Spleen (tissue), 11 donors: ENCODE data around the gene KRTAP10-8. TPM values are rescaled to one million over a fixed set of nuclear protein-coding genes. Genes with fewer than 3 reads are reported as not detected.
"Not testable (repeated sequence)": the region's sequence is repeated elsewhere in the genome, so short reads cannot be mapped to it uniquely, and the experiment has no call there.

Experiments used
- DNase-seq: peaks from one replicate; pipeline ENCODE4 v3.0.0-alpha.2; 2020
- H3K27ac ChIP-seq, 8 donors: fragments of 200-600 bp; sonication (generic) in 7 of 8; 1 replicate in 4 of 8; 2 replicates in 4 of 8; pipeline versions ENCODE4 v1.5.0 to v1.8.0; 2016 to 2021; ENCODE audit warnings: inconsistent platforms in 4 of 8, mild to moderate bottlenecking in 4 of 8, moderate library complexity in 1 of 8
- H3K27me3 ChIP-seq, 7 donors: fragments of 200-600 bp; sonication (generic) in 6 of 7; replicated peaks in 1 of 7; 1 replicate in 4 of 7; 2 replicates in 3 of 7; pipeline versions ENCODE4 v1.5.0 to v1.8.0; 2016 to 2021; ENCODE audit warnings: inconsistent platforms in 3 of 7, mild to moderate bottlenecking in 1 of 7
- H3K36me3 ChIP-seq, 6 donors: fragments of 200-600 bp; sonication (generic) in 5 of 6; 1 replicate in 4 of 6; 2 replicates in 2 of 6; pipeline versions ENCODE4 v1.5.0 to v1.8.0; 2016 to 2021; ENCODE audit warnings: inconsistent platforms in 2 of 6
- H3K4me1 ChIP-seq, 6 donors: fragments of 200-600 bp; sonication (generic) in 5 of 6; 1 replicate in 3 of 6; 2 replicates in 3 of 6; pipeline versions ENCODE4 v1.5.0 to v1.8.0; 2016 to 2021; ENCODE audit warnings: inconsistent platforms in 3 of 6
- H3K4me3 ChIP-seq, 8 donors: fragments of 200-600 bp; sonication (generic) in 7 of 8; 1 replicate in 4 of 8; 2 replicates in 4 of 8; pipeline versions ENCODE4 v1.5.0 to v1.8.0; 2016 to 2021; ENCODE audit warnings: inconsistent platforms in 4 of 8, mild to moderate bottlenecking in 4 of 8, moderate library complexity in 2 of 8
- H3K9me3 ChIP-seq, 8 donors: fragments of 200-600 bp; sonication (generic) in 7 of 8; 1 replicate in 4 of 8; 2 replicates in 4 of 8; pipeline versions ENCODE4 v1.5.0 to v1.8.0; 2016 to 2021; ENCODE audit warnings: inconsistent platforms in 4 of 8
- CTCF ChIP-seq, 11 experiments: fragments of 200-600 bp in 7 of 11; fragments of 450-650 bp in 4 of 11; sonication (generic) in 4 of 11; IDR thresholded peaks in 8 of 11; conservative IDR thresholded peaks in 3 of 11; 1 replicate in 7 of 11; 2 replicates in 4 of 11; pipeline versions ENCODE4 v1.4.0 to v1.8.0; 2016 to 2021; ENCODE audit warnings: antibody characterized with exemption in 11 of 11, inconsistent platforms in 4 of 11, mild to moderate bottlenecking in 1 of 11
- POLR2A ChIP-seq, 3 donors: fragments of 450-650 bp; IDR thresholded peaks; one replicate each; pipeline ENCODE4 v1.5.1; 2017; ENCODE audit warnings: antibody characterized with exemption in 3 of 3, mild to moderate bottlenecking in 1 of 3
- POLR2AphosphoS5 ChIP-seq, 3 donors: sonication (generic); formaldehyde crosslinking; IDR thresholded peaks; one replicate each; pipeline ENCODE4 v1.5.1; 2017; ENCODE audit warnings: antibody characterized with exemption in 3 of 3
- WGBS, 5 donors: extraction: QIAGEN DNeasy Blood & Tissue Kit in 3 of 5; methylation state at CpG; one replicate each; pipeline versions ENCODE4 v1.1.5 to v1.1.7; 2013 to 2018; 5-methylcytosine and 5-hydroxymethylcytosine counted together
- intact Hi-C: fragments of 100-400 bp; cut with DNase I; formaldehyde crosslinking; loops from one replicate; pipeline ENCODE4 v1.15.0; 2023; ENCODE audit warnings: low total_unique reads
- polyA plus RNA-seq, 3 donors: library from polyadenylated mRNA; stranded (reverse); fragments of 200-250 nt; gene quantifications; one replicate each; pipeline ENCODE4 v1.2.1, GENCODE V29; 2013
- total RNA-seq, 7 donors: library from RNA; depleted of rRNA in 3 of 7; stranded (reverse); fragments of >200 nt in 3 of 7; fragmentation: NEBNext Ultra II Directional in 4 of 7; extraction: Animal tissue kit (Norgen Biotek cat#: 25700) in 4 of 7; gene quantifications; one replicate each; pipeline versions ENCODE4 v1.1.0 to v1.2.1, GENCODE V29; 2016 to 2021
- donor health status: healthy with polysubstance abuse.
- donor health status: DM: no; HTN: no; CAD: no; lungs with moderate emphysema.
- donor health status: DM: no; HTN: no; CAD: no.
- donor health status: Bipolar disorder and iron deficiency.
- donor health status: healthy.
- donor health status: DM: no; HTN: no; CAD: no.
- donor health status: DM: yes; HTN: yes; CAD: no.

Gene KRTAP10-8
- total and polyA plus RNA-seq, 10 donors, result not detected

GRCh38 chr21:44596068-44596725 is 15.7 kb upstream of the KRTAP10-8 start:
- no peaks in the 10 kb centered on the region for H3K36me3 ChIP-seq
- DNase-seq, result no peak
- no peaks in the 10 kb centered on the region for H3K4me1 ChIP-seq
- intact Hi-C loops, result no loop called here
- 57 to 84% (median 82%) methylated on average over 9 of the region's 9 CpGs for WGBS, 5 donors
- no peak overlapping the region for H3K4me3 ChIP-seq
- H3K9me3 ChIP-seq, result peaks cover 0 to 11% (median 0%) of the 10 kb centered on the region in 8 donors
- no peak for TF ChIP-seq POLR2AphosphoS5 (IDR thresholded peaks at IDR 0.05)
- TF ChIP-seq CTCF (IDR thresholded peaks at IDR 0.05 in 8 of 11, conservative IDR thresholded peaks at IDR 0.05 in 3 of 11), result no peak
- TF ChIP-seq POLR2A (IDR thresholded peaks at IDR 0.05), result no peak
- H3K27ac ChIP-seq, result no peak overlapping the region
- H3K27me3 ChIP-seq, result peaks cover 0 to 35% (median 3%) of the 10 kb centered on the region in 7 donors

GRCh38 chr21:44598061-44598460 is 13.8 kb upstream of the KRTAP10-8 start:
- DNase-seq, result no peak
- TF ChIP-seq CTCF (IDR thresholded peaks at IDR 0.05 in 8 of 11, conservative IDR thresholded peaks at IDR 0.05 in 3 of 11), result no peak
- Histone ChIP-seq H3K4me3 (no peak overlapping the region), H3K27me3 (peaks cover 0 to 38% (median 14%) of the 10 kb centered on the region in 7 donors), H3K9me3 (peaks cover 0 to 11% (median 0%) of the 10 kb centered on the region in 8 donors), H3K36me3 (no peaks in the 10 kb centered on the region), H3K27ac (no peak overlapping the region), H3K4me1 (no peaks in the 10 kb centered on the region)
- intact Hi-C loops, result no loop called here
- WGBS, 5 donors, result 80 to 88% (median 83%) methylated on average over 11 of the region's 11 CpGs

- TF ChIP-seq POLR2AphosphoS5 (IDR thresholded peaks at IDR 0.05), result no peak
- H3K4me1 ChIP-seq, result no peaks in the 10 kb centered on the region
- no peak overlapping the region for H3K4me3 ChIP-seq
- intact Hi-C loops, result loop anchor here (5.0 kb wide), 1 partner anchor 133 kb away; no protein-coding TSS in a partner anchor
- H3K27me3 ChIP-seq, result peaks cover 0 to 46% (median 21%) of the 10 kb centered on the region in 7 donors
- H3K36me3 ChIP-seq, result no peaks in the 10 kb centered on the region
- no peak overlapping the region for H3K27ac ChIP-seq
- 79 to 90% (median 88%) methylated on average over 8 of the region's 8 CpGs for WGBS, 5 donors
- H3K9me3 ChIP-seq, result peaks cover 0 to 14% (median 4%) of the 10 kb centered on the region in 8 donors
- no peak for DNase-seq
Observed at GRCh38 chr21:44599264-44600029, 12.4 kb upstream of the KRTAP10-8 start.

- H3K4me3 ChIP-seq, H3K36me3 ChIP-seq, DNase-seq, H3K27ac ChIP-seq, H3K4me1 ChIP-seq: not testable (repeated sequence)
- 78 to 91% (median 84%) methylated on average over 13 to 23 of the region's 23 CpGs for WGBS, 5 donors
- H3K27me3 ChIP-seq, result peaks cover 0 to 46% (median 21%) of the 10 kb centered on the region in 7 donors
- H3K9me3 ChIP-seq, result peaks cover 0 to 16% (median 4%) of the 10 kb centered on the region in 8 donors
- intact Hi-C loops, result loop anchor here (5.0 kb wide), 1 partner anchor 132 kb away; no protein-coding TSS in a partner anchor
Observed at GRCh38 chr21:44600118-44600978, 11.5 kb upstream of the KRTAP10-8 start, which contains the start of gene KRTAP10-7. Gene KRTAP10-7, plus strand, starts transcription at chr21:44600597. Its CDS starts 25 bp downstream, at chr21:44600622.

DNA sequence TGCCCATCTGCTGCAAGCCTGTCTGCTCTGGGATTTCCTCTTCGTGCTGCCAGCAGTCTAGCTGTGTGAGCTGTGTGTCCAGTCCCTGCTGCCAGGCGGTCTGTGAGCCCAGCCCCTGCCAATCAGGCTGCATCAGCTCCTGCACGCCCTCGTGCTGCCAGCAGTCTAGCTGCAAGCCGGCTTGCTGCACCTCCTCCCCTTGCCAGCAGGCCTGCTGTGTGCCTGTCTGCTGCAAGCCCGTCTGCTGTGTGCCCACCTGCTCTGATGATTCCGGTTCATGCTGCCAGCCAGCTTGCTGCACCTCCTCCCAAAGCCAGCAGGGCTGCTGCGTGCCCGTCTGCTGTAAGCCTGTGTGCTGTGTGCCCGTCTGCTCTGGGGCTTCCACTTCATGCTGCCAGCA is 10.8 kb upstream of the KRTAP10-8 start:
- not testable (repeated sequence) for H3K36me3 ChIP-seq, DNase-seq, H3K27ac ChIP-seq, H3K4me1 ChIP-seq, H3K4me3 ChIP-seq
- 65 to 81% (median 76%) methylated on average over 1 to 10 of the region's 10 CpGs for WGBS, 5 donors
- H3K9me3 ChIP-seq, result peaks cover 0 to 17% (median 4%) of the 10 kb centered on the region in 8 donors
- H3K27me3 ChIP-seq, result peaks cover 0 to 46% (median 21%) of the 10 kb centered on the region in 7 donors
- intact Hi-C loops, result loop anchor here (5.0 kb wide), 1 partner anchor 131 kb away; no protein-coding TSS in a partner anchor
